HL-60/S4 treated with phorbol 12-myristate 13-acetate at 8.2 ng/mL for 4 days and 3 days (cell line): ENCODE measurements around the gene COL18A1.
"Not testable (repeated sequence)": the region's sequence is repeated elsewhere in the genome, so short reads cannot be mapped to it uniquely, and the experiment has no call there.

Source experiments
- in situ Hi-C: fragments of 300-500 bp; cut with MboI; formaldehyde crosslinking; loops from 2 replicates; pipeline ENCODE4 v1.15.0; 2022; ENCODE audit warnings: low sequenced_read_pairs

COL18A1 gene

GRCh38 chr21:45439161-45439872 lies 34.4 kb downstream of the COL18A1 start:
- in situ Hi-C loops: no loop called here

- in situ Hi-C loops: no loop called here
Measured at GRCh38 chr21:45439901-45440461, 35.0 kb downstream of the COL18A1 start.

GRCh38 chr21:45440736-45441350 lies 35.9 kb downstream of the COL18A1 start:
- in situ Hi-C loops: no loop called here

GRCh38 chr21:45441431-45442255 lies 36.7 kb downstream of the COL18A1 start:
- in situ Hi-C loops: no loop called here

- in situ Hi-C loops: no loop called here
Measured at GRCh38 chr21:45442276-45442675, 37.3 kb downstream of the COL18A1 start.

- in situ Hi-C loops: not testable (repeated sequence)
Measured at GRCh38 chr21:45442686-45443594, 38.0 kb downstream of the COL18A1 start.

- in situ Hi-C loops: no loop called here
Measured at GRCh38 chr21:45443595-45444181, 38.7 kb downstream of the COL18A1 start.

GRCh38 chr21:45444385-45444784 lies 39.4 kb downstream of the COL18A1 start:
- in situ Hi-C loops: no loop called here

- in situ Hi-C loops: no loop called here
Measured at GRCh38 chr21:45445369-45445768, 40.4 kb downstream of the COL18A1 start.

GRCh38 chr21:45447821-45448220 lies 42.9 kb downstream of the COL18A1 start:
- in situ Hi-C loops: no loop called here

GRCh38 chr21:45448283-45448809 lies 43.4 kb downstream of the COL18A1 start:
- in situ Hi-C loops: no loop called here

- in situ Hi-C loops: no loop called here
Measured at GRCh38 chr21:45448810-45449657, 44.1 kb downstream of the COL18A1 start.

- in situ Hi-C loops: loop anchor here (25.0 kb wide), 1 partner anchor 362 kb away; no protein-coding TSS in a partner anchor
Measured at GRCh38 chr21:45449658-45450422, 44.9 kb downstream of the COL18A1 start.

GRCh38 chr21:45450423-45451090 lies 45.6 kb downstream of the COL18A1 start:
- in situ Hi-C loops: loop anchor here (25.0 kb wide), 1 partner anchor 362 kb away; no protein-coding TSS in a partner anchor

- in situ Hi-C loops: loop anchor here (25.0 kb wide), 1 partner anchor 361 kb away; no protein-coding TSS in a partner anchor
Measured at GRCh38 chr21:45451091-45451740, 46.3 kb downstream of the COL18A1 start.

GRCh38 chr21:45451771-45452182 lies 46.8 kb downstream of the COL18A1 start:
- in situ Hi-C loops: loop anchor here (25.0 kb wide), 1 partner anchor 361 kb away; no protein-coding TSS in a partner anchor
